Erythroblast (primary cell): ENCODE data around the gene INSYN2B.

Source experiments
- GATA1 ChIP-seq: IDR thresholded peaks from 2 replicates; pipeline ENCODE4 v1.6.1; 2011; ENCODE audit warnings: low read depth, mild to moderate bottlenecking, control low read depth, low read length, moderate library complexity
- POLR2A ChIP-seq: IDR thresholded peaks from 2 replicates; pipeline ENCODE4 v1.6.1; 2011; ENCODE audit warnings: mild to moderate bottlenecking, low read length

DNA sequence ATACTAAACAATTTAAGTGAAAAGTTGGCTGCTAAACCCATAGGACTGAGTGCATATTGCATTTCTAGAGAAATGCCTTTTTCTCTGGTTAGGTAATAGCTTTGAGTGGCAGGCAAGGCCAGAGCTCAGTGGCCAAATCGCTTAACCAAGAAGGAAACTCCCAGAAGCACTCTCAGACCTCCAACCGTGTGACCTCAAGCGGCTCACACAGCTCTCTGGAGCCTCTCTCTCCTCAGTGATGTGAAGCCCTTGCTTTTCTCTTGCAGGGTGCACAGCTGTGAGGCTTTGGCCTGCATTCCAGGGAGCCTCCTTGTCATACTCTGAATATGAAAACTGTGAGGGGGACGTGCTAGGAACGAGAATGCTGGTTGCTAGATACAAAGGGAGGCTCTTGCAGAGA is 106.7 kb downstream of the INSYN2B start:
- TF ChIP-seq POLR2A (no peak), GATA1 (no peak)
